ENCODE measurements around the gene TPCN1. TPM values are rescaled to one million over a fixed set of nuclear protein-coding genes. Genes with fewer than 3 reads are reported as not detected.
A peak's percentile ranks its signal among the peaks of the same experiment; 100 is the strongest.

Gene TPCN1
- total RNA-seq, 1 experiment from 2014 or later, result 19.0 TPM

GRCh38 chr12:113296557-113297213, 75.4 kb downstream of the TPCN1 start:
- Histone ChIP-seq H3K27ac (ENCODE audit: low read length) (no peak overlapping the region), H3F3A (ENCODE audit: low read length, unreplicated experiment) (no peaks in the 10 kb centered on the region), H3K9ac (ENCODE audit: low read length) (no peak overlapping the region), H3K4me3 (ENCODE audit: low read length) (no peak overlapping the region), H4K20me1 (ENCODE audit: low read length) (no peaks in the 10 kb centered on the region), H3K4me2 (ENCODE audit: low read length) (no peak overlapping the region), H3K79me2 (ENCODE audit: low read length) (no peaks in the 10 kb centered on the region), H3K27me3 (ENCODE audit: low read length) (no peaks in the 10 kb centered on the region), H2AFZ (ENCODE audit: low read length) (no peak overlapping the region), H3K9me2 (replicated peaks; ENCODE audit: low read length) (no peaks in the 10 kb centered on the region), H3K9me3 (ENCODE audit: low read length) (no peaks in the 10 kb centered on the region), H3K36me3 (ENCODE audit: low read depth, low read length) (no peaks in the 10 kb centered on the region; the same call in 1 of the 2 replicates), H3K4me1 (ENCODE audit: insufficient read depth, low read length) (peaks cover 17% of the 10 kb centered on the region)
- CTCF ChIA-PET, result no interaction called here
- no peak for TF ChIP-seq EZH2phosphoT487 (IDR thresholded peaks at IDR 0.05; ENCODE audit: borderline replicate concordance, low read length)
- TF ChIP-seq, protein P1, sequence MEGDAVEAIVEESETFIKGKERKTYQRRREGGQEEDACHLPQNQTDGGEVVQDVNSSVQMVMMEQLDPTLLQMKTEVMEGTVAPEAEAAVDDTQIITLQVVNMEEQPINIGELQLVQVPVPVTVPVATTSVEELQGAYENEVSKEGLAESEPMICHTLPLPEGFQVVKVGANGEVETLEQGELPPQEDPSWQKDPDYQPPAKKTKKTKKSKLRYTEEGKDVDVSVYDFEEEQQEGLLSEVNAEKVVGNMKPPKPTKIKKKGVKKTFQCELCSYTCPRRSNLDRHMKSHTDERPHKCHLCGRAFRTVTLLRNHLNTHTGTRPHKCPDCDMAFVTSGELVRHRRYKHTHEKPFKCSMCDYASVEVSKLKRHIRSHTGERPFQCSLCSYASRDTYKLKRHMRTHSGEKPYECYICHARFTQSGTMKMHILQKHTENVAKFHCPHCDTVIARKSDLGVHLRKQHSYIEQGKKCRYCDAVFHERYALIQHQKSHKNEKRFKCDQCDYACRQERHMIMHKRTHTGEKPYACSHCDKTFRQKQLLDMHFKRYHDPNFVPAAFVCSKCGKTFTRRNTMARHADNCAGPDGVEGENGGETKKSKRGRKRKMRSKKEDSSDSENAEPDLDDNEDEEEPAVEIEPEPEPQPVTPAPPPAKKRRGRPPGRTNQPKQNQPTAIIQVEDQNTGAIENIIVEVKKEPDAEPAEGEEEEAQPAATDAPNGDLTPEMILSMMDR (conservative IDR thresholded peaks at IDR 0.05; ENCODE audit: low read depth, low read length), result no peak
- intact Hi-C loops (cut with micrococcal nuclease), result loop anchor here (5.0 kb wide), 1 partner anchor 99 kb away; no protein-coding TSS in a partner anchor
- ATAC-seq (no peak), DNase-seq (no peak)
- TSS peak; percentile 22 for BruUV-seq (replicated peaks)
- POLR2A ChIA-PET (ENCODE audit: unreplicated experiment), result no interaction called here

- Histone ChIP-seq H3K36me3 (ENCODE audit: low read depth, low read length) (peaks cover 2% of the 10 kb centered on the region; the same call in 1 of the 2 replicates), H3K9me3 (ENCODE audit: low read length) (no peaks in the 10 kb centered on the region), H3K4me2 (ENCODE audit: low read length) (no peak overlapping the region), H3K4me3 (ENCODE audit: low read length) (no peak overlapping the region), H2AFZ (ENCODE audit: low read length) (no peak overlapping the region), H3K27me3 (ENCODE audit: low read length) (no peaks in the 10 kb centered on the region), H3K79me2 (ENCODE audit: low read length) (no peaks in the 10 kb centered on the region), H3K4me1 (ENCODE audit: insufficient read depth, low read length) (peaks cover 17% of the 10 kb centered on the region), H3K9me2 (replicated peaks; ENCODE audit: low read length) (no peaks in the 10 kb centered on the region), H4K20me1 (ENCODE audit: low read length) (no peaks in the 10 kb centered on the region), H3K27ac (ENCODE audit: low read length) (no peak overlapping the region), H3K9ac (ENCODE audit: low read length) (no peak overlapping the region), H3F3A (ENCODE audit: low read length, unreplicated experiment) (no peaks in the 10 kb centered on the region)
- TF ChIP-seq EZH2phosphoT487 (IDR thresholded peaks at IDR 0.05; ENCODE audit: borderline replicate concordance, low read length) (no peak), EZH2 (IDR thresholded peaks at IDR 0.05; ENCODE audit: low read length, unreplicated experiment) (no peak)
- TF ChIP-seq, protein P1 (conservative IDR thresholded peaks at IDR 0.05; ENCODE audit: low read depth, low read length), result no peak
- intact Hi-C loops (cut with micrococcal nuclease), result loop anchor here (5.0 kb wide), 1 partner anchor 100 kb away; no protein-coding TSS in a partner anchor
- POLR2A ChIA-PET (ENCODE audit: unreplicated experiment), result no interaction called here
- BruUV-seq (replicated peaks), result no TSS peak
- ATAC-seq, result no peak
- no peak for DNase-seq
- CTCF ChIA-PET, result no interaction called here
Measured at GRCh38 chr12:113297214-113297587, 75.9 kb downstream of the TPCN1 start.

Data from PC-3 (cell line).